T-helper 9 cell (primary cell): ENCODE measurements around the gene DNMT3L.
"Not testable (repeated sequence)": the region's sequence is repeated elsewhere in the genome, so short reads cannot be mapped to it uniquely, and the experiment has no call there.

ENCODE experiments used
- DNase-seq: peaks from one replicate; pipeline ENCODE4 v3.0.0-alpha.2; 2020

Gene DNMT3L

GRCh38 chr21:44294391-44295162 is 32.9 kb upstream of the DNMT3L start:
- no peak for DNase-seq

GRCh38 chr21:44293551-44294231 is 32.0 kb upstream of the DNMT3L start:
- DNase-seq: no peak

- no peak for DNase-seq
These were observed 31.1 kb upstream of the DNMT3L start for GRCh38 chr21:44292812-44293195.

GRCh38 chr21:44291936-44292811 is 30.5 kb upstream of the DNMT3L start:
- DNase-seq: no peak

- no peak for DNase-seq
These were observed 29.6 kb upstream of the DNMT3L start for GRCh38 chr21:44291078-44291935.

GRCh38 chr21:44290327-44291077 is 28.8 kb upstream of the DNMT3L start:
- DNase-seq: no peak

GRCh38 chr21:44289381-44290010 is 27.8 kb upstream of the DNMT3L start:
- no peak for DNase-seq

- no peak for DNase-seq
These were observed 26.8 kb upstream of the DNMT3L start for GRCh38 chr21:44288251-44289110.

- DNase-seq: no peak
These were observed 25.3 kb upstream of the DNMT3L start for GRCh38 chr21:44286716-44287632.

- DNase-seq: no peak
These were observed 24.5 kb upstream of the DNMT3L start for GRCh38 chr21:44286086-44286715.

GRCh38 chr21:44285138-44285992 is 23.7 kb upstream of the DNMT3L start, which contains the start of gene AIRE:
Gene AIRE, plus strand, starts transcription at chr21:44285876. Its CDS starts 131 bp downstream, at chr21:44286007.
- no peak for DNase-seq

- no peak for DNase-seq
These were observed 22.3 kb upstream of the DNMT3L start for GRCh38 chr21:44283948-44284347.

GRCh38 chr21:44283211-44283785 is 21.6 kb upstream of the DNMT3L start:
- DNase-seq: not testable (repeated sequence)

GRCh38 chr21:44282370-44282769 is 20.7 kb upstream of the DNMT3L start:
- DNase-seq: no peak

GRCh38 chr21:44281801-44282200 is 20.1 kb upstream of the DNMT3L start:
- DNase-seq: no peak

GRCh38 chr21:44279354-44280260 is 17.9 kb upstream of the DNMT3L start:
- DNase-seq: no peak
